ENCODE data around the gene CALCR. TPM values are rescaled to one million over a fixed set of nuclear protein-coding genes. Genes with fewer than 3 reads are reported as not detected.

The CALCR gene
- total and polyA plus RNA-seq, 4 donors, result 0.04 to 0.20 (median 0.09) TPM

DNA sequence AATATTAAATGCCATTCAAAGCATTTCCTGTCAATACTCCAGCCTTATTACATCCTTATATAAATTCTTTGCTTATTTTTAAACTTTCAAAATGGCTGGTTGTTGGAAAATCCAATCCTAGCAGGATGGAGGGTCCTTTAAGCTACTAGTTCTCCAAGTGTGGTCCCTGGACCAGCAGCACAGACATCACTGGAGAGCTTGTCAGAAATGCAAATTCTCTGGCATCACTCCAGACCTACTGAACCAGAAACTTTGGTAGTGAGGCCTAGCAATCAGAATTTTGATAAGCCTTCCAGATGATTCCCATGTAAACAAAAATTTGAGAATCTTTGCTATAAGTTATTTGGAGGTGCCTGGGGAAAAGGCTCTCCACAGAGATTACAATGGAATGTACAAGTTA lies 43.8 kb downstream of the CALCR start:
- ATAC-seq (ENCODE audit: insufficient read depth, low FRiP score) (no peak), DNase-seq (no peak)
- H3K27me3 ChIP-seq (ENCODE audit: control insufficient read depth in 3 of 3, insufficient read depth in 3 of 3, low read length in 2 of 3), result no peaks in the 10 kb centered on the region
- H3K36me3 ChIP-seq (ENCODE audit: control insufficient read depth in 4 of 4, insufficient read depth in 4 of 4, low read length in 4 of 4), result no peaks in the 10 kb centered on the region
- no peaks in the 10 kb centered on the region for H3K9me3 ChIP-seq (ENCODE audit: control insufficient read depth in 4 of 4, insufficient read depth in 3 of 4, low read length in 3 of 4)
- TF ChIP-seq, protein P1, sequence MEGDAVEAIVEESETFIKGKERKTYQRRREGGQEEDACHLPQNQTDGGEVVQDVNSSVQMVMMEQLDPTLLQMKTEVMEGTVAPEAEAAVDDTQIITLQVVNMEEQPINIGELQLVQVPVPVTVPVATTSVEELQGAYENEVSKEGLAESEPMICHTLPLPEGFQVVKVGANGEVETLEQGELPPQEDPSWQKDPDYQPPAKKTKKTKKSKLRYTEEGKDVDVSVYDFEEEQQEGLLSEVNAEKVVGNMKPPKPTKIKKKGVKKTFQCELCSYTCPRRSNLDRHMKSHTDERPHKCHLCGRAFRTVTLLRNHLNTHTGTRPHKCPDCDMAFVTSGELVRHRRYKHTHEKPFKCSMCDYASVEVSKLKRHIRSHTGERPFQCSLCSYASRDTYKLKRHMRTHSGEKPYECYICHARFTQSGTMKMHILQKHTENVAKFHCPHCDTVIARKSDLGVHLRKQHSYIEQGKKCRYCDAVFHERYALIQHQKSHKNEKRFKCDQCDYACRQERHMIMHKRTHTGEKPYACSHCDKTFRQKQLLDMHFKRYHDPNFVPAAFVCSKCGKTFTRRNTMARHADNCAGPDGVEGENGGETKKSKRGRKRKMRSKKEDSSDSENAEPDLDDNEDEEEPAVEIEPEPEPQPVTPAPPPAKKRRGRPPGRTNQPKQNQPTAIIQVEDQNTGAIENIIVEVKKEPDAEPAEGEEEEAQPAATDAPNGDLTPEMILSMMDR (IDR thresholded peaks at IDR 0.05; ENCODE audit: control extremely low read depth, extremely low read depth), result no peak
- H3K9ac ChIP-seq (ENCODE audit: insufficient read depth in 1 of 2, low read length in 2 of 2), result no peak overlapping the region
- H3K27ac ChIP-seq (ENCODE audit: low read depth in 1 of 2, low read length in 1 of 2), result no peak overlapping the region
- H3K4me3 ChIP-seq, result no peak overlapping the region
- no peaks in the 10 kb centered on the region for H3K4me1 ChIP-seq (ENCODE audit: control insufficient read depth in 5 of 5, insufficient read depth in 5 of 5, low read length in 5 of 5)

DNA sequence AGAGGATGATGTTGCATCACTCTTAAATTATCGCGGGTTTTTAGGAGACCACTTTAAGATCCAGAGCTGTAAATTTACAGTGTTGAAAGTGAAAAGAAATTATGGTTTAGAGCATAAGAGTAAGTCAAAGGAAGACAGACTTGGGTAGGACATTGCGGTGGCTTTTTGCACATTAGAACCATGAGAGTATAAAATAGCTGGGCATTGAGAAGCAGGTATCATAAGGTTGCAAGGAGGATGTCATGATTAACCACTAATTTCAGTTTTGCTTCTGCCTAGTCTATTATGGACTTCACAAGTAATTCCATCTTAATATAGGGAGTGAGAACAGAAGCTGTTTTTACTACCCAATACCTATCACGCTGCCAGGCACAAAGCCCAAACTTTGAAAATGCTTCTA lies 57.7 kb downstream of the CALCR start:
- WGBS, 2 donors, result 95 to 97% methylated on average over 4 of the region's 4 CpGs
- Histone ChIP-seq H3K27me3 (ENCODE audit: control insufficient read depth in 3 of 3, insufficient read depth in 3 of 3, low read length in 2 of 3) (peaks cover 0 to 2% (median 0%) of the 10 kb centered on the region in 3 donors), H3K9ac (ENCODE audit: insufficient read depth in 1 of 2, low read length in 2 of 2) (no peak overlapping the region), H3K4me1 (ENCODE audit: control insufficient read depth in 5 of 5, insufficient read depth in 5 of 5, low read length in 5 of 5) (no peaks in the 10 kb centered on the region), H3K9me3 (ENCODE audit: control insufficient read depth in 4 of 4, insufficient read depth in 3 of 4, low read length in 3 of 4) (no peaks in the 10 kb centered on the region), H3K36me3 (ENCODE audit: control insufficient read depth in 4 of 4, insufficient read depth in 4 of 4, low read length in 4 of 4) (no peaks in the 10 kb centered on the region), H3K27ac (ENCODE audit: low read depth in 1 of 2, low read length in 1 of 2) (no peak overlapping the region), H3K4me3 (no peak overlapping the region)
- DNase-seq (no peak), ATAC-seq (ENCODE audit: insufficient read depth, low FRiP score) (no peak)
- TF ChIP-seq, protein P1 (IDR thresholded peaks at IDR 0.05; ENCODE audit: control extremely low read depth, extremely low read depth), result no peak

- no peak overlapping the region for H3K9ac ChIP-seq (ENCODE audit: insufficient read depth in 1 of 2, low read length in 2 of 2)
- no peaks in the 10 kb centered on the region for H3K36me3 ChIP-seq (ENCODE audit: control insufficient read depth in 4 of 4, insufficient read depth in 4 of 4, low read length in 4 of 4)
- 61 to 90% methylated on average over 1 of the region's 1 CpG for WGBS, 2 donors
These were observed 59.4 kb downstream of the CALCR start for GRCh38 chr7:93515144-93515543.

DNA sequence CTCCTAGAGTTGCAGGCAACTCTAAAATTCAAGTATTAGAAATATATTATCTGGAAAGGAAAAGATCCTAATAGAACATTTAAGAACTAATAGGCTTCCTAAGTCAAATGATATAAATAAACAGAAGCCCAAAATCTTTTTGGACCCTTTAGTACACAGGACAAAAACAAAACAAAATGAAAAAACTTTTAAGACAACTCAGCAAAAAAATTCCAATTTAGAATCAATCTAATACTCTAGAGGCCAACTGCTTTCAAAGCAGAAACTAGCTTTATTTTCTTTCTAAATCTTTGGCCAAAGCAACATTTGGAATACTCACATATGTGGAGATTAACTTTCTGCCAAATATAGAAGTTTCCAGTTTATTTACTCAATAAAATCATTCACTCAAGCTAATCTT lies 65.2 kb downstream of the CALCR start:
- H3K4me1 ChIP-seq (ENCODE audit: control insufficient read depth in 5 of 5, insufficient read depth in 5 of 5, low read length in 5 of 5), result no peaks in the 10 kb centered on the region
- TF ChIP-seq, protein P1 (IDR thresholded peaks at IDR 0.05; ENCODE audit: control extremely low read depth, extremely low read depth), result no peak
- H3K36me3 ChIP-seq (ENCODE audit: control insufficient read depth in 4 of 4, insufficient read depth in 4 of 4, low read length in 4 of 4), result no peaks in the 10 kb centered on the region
- H3K4me3 ChIP-seq, result no peak overlapping the region
- ATAC-seq (ENCODE audit: insufficient read depth, low FRiP score), result no peak
- DNase-seq, result no peak
- no peak overlapping the region for H3K27ac ChIP-seq (ENCODE audit: low read depth in 1 of 2, low read length in 1 of 2)
- H3K9ac ChIP-seq (ENCODE audit: insufficient read depth in 1 of 2, low read length in 2 of 2), result no peak overlapping the region
- peaks cover 0 to 3% (median 0%) of the 10 kb centered on the region in 3 donors for H3K27me3 ChIP-seq (ENCODE audit: control insufficient read depth in 3 of 3, insufficient read depth in 3 of 3, low read length in 2 of 3)
- H3K9me3 ChIP-seq (ENCODE audit: control insufficient read depth in 4 of 4, insufficient read depth in 3 of 4, low read length in 3 of 4), result peaks cover 0 to 2% (median 0%) of the 10 kb centered on the region in 4 donors

More at GRCh38 chr7:93515144-93515543, 59.4 kb downstream of the CALCR start:
- no peak overlapping the region for H3K27ac ChIP-seq (ENCODE audit: low read depth in 1 of 2, low read length in 1 of 2)
- ATAC-seq (ENCODE audit: insufficient read depth, low FRiP score), result no peak
- TF ChIP-seq, protein P1 (IDR thresholded peaks at IDR 0.05; ENCODE audit: control extremely low read depth, extremely low read depth), result no peak
- DNase-seq, result no peak
- H3K4me3 ChIP-seq, result no peak overlapping the region
- H3K9me3 ChIP-seq (ENCODE audit: control insufficient read depth in 4 of 4, insufficient read depth in 3 of 4, low read length in 3 of 4), result no peaks in the 10 kb centered on the region
- peaks cover 0 to 3% (median 0%) of the 10 kb centered on the region in 3 donors for H3K27me3 ChIP-seq (ENCODE audit: control insufficient read depth in 3 of 3, insufficient read depth in 3 of 3, low read length in 2 of 3)
- H3K4me1 ChIP-seq (ENCODE audit: control insufficient read depth in 5 of 5, insufficient read depth in 5 of 5, low read length in 5 of 5), result no peaks in the 10 kb centered on the region

All from lung (tissue), 12 donors.